Testis (tissue), 3 donors: Measurements from ENCODE around the gene NUDT1. TPM values are rescaled to one million over a fixed set of nuclear protein-coding genes. Genes with fewer than 3 reads are reported as not detected.

ENCODE experiments used
- DNase-seq: peaks from one replicate; pipeline ENCODE4 v3.0.0-alpha.2; 2019
- H3K27ac ChIP-seq, 2 donors: fragments of 200-600 bp; sonication (generic); one replicate each; pipeline ENCODE4 v1.5.1; 2019
- H3K27me3 ChIP-seq: fragments of 200-600 bp; sonication (generic); one replicate; pipeline ENCODE4 v1.5.1; 2019
- H3K36me3 ChIP-seq: fragments of 200-600 bp; sonication (generic); one replicate; pipeline ENCODE4 v1.5.1; 2017; ENCODE audit warnings: low read depth; ENCODE audit errors: missing control alignments
- H3K4me1 ChIP-seq: fragments of 200-600 bp; sonication (generic); one replicate; pipeline ENCODE4 v1.5.1; 2019
- H3K4me3 ChIP-seq, 2 donors: fragments of 200-600 bp; sonication (generic); one replicate each; pipeline ENCODE4 v1.5.1; 2017 to 2019
- H3K9me3 ChIP-seq: fragments of 200-600 bp; sonication (generic); one replicate; pipeline ENCODE4 v1.5.1; 2017
- POLR2A ChIP-seq: fragments of 450-650 bp; IDR thresholded peaks from one replicate; pipeline ENCODE4 v1.6.1; 2017; ENCODE audit warnings: antibody characterized with exemption, mild to moderate bottlenecking, moderate library complexity
- WGBS, 2 donors: methylation state at CpG; one replicate each; pipeline ENCODE4 v1.1.5; 2018; 5-methylcytosine and 5-hydroxymethylcytosine counted together
- intact Hi-C: fragments of 100-400 bp; cut with DNase I; formaldehyde crosslinking; loops from one replicate; pipeline ENCODE4 v1.15.1; 2023; ENCODE audit warnings: low total_unique reads
- polyA plus RNA-seq: library from polyadenylated mRNA; stranded (reverse); fragments of 350-450 nt; fragmentation: Illumina TruSeq; extraction: RNeasy Lipid Tissue Mini Kit (QIAGEN cat#74804); gene quantifications from one replicate; pipeline ENCODE4 v1.2.3, GENCODE V29; 2014; ENCODE audit warnings: low read depth, low replicate concordance; ENCODE audit not compliant: insufficient read depth
- total RNA-seq, 2 donors: library from RNA; depleted of rRNA; stranded (reverse); fragments of >200 nt; gene quantifications; one replicate each; pipeline ENCODE4 v1.2.3, GENCODE V29; 2016
- TF ChIP-seq, protein P1 (sequence below), 3 experiments: fragments of 450-650 bp in 2 of 3; fragments of 200-600 bp in 1 of 3; sonication (generic) in 1 of 3; IDR thresholded peaks; one replicate each; pipeline ENCODE4 v1.5.1; 2016 to 2019; ENCODE audit warnings: antibody characterized with exemption in 3 of 3, mild to moderate bottlenecking in 2 of 3, moderate library complexity in 1 of 3

NUDT1 gene
- total and polyA plus RNA-seq, 3 donors from 2014 or later, result 27.5 to 68.0 (median 39.4) TPM

DNA sequence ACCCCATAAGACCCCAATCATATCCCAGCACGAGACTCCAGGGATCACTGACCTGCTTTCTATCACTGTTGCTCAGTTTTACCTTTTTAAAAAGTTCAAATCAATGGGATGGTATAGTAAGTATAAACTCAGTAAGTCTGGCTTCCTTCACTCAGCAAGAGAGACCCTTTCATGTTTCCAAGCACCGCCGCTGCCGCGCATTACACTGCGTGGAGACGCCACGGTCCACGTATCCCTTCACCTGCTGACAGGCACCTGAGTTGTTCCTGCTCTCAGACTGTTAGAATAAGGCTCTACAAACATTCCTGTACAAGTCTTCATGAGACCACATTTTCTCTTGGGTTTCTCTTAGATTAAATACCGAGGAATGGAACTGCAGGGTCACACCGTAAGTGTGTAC lies 37.6 kb upstream of the NUDT1 start:
- 95 to 96% methylated on average over 11 of the region's 11 CpGs for WGBS, 2 donors
- no peaks in the 10 kb centered on the region for H3K9me3 ChIP-seq
- no peak for DNase-seq
- H3K36me3 ChIP-seq, result no peaks in the 10 kb centered on the region
- intact Hi-C loops, result no loop called here
- TF ChIP-seq, protein P1, sequence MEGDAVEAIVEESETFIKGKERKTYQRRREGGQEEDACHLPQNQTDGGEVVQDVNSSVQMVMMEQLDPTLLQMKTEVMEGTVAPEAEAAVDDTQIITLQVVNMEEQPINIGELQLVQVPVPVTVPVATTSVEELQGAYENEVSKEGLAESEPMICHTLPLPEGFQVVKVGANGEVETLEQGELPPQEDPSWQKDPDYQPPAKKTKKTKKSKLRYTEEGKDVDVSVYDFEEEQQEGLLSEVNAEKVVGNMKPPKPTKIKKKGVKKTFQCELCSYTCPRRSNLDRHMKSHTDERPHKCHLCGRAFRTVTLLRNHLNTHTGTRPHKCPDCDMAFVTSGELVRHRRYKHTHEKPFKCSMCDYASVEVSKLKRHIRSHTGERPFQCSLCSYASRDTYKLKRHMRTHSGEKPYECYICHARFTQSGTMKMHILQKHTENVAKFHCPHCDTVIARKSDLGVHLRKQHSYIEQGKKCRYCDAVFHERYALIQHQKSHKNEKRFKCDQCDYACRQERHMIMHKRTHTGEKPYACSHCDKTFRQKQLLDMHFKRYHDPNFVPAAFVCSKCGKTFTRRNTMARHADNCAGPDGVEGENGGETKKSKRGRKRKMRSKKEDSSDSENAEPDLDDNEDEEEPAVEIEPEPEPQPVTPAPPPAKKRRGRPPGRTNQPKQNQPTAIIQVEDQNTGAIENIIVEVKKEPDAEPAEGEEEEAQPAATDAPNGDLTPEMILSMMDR (IDR thresholded peaks at IDR 0.05), result no peak
- no peak for TF ChIP-seq POLR2A
- H3K27me3 ChIP-seq, result no peaks in the 10 kb centered on the region
- peaks cover 5% of the 10 kb centered on the region for H3K4me1 ChIP-seq
- H3K27ac ChIP-seq, result no peak overlapping the region
- H3K4me3 ChIP-seq, result no peak overlapping the region

DNA sequence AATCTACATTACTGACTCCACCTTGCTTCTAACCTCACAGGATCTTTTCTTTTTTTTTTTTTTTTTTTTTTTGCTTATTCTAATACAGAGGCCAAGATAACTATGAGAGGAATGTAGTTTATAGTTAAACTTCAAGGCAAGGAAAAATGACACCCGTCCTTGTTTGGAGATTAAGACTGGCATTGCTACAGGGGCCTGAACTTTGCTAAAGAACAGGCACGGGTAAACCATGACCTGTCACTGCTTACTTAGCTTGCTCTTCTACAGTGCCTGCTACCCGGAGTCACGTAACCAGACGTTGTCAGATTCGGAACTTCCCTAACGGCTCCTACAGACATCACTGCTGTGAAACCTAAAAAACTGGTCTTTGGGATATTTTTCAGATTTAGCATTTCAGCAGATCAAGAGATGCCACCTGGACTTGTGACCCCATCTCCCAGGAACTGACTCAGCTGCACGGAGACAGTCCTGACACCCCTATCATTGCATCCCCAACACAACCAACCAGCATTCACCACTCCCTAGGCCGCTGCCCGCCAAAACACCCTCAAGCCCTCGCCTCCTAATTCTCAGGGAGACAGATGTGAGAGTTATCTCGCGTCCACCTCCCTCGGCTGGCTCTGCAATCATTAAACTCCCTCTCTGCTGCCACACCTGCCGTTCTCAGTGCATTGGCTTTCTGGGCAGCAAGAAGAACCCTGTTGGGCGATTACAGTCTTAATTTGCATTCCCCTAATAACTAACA lies 36.8 kb upstream of the NUDT1 start:
- intact Hi-C loops, result no loop called here

GRCh38 chr7:2208712-2209111 lies 33.3 kb upstream of the NUDT1 start:
- no peak for TF ChIP-seq POLR2A
- TF ChIP-seq, protein P1 (IDR thresholded peaks at IDR 0.05), result no peak
- DNase-seq, result no peak
- H3K9me3 ChIP-seq, result no peaks in the 10 kb centered on the region
- H3K36me3 ChIP-seq, result no peaks in the 10 kb centered on the region
- 92 to 93% methylated on average over 16 of the region's 16 CpGs for WGBS, 2 donors
- no peaks in the 10 kb centered on the region for H3K27me3 ChIP-seq
- intact Hi-C loops, result no loop called here
- H3K4me1 ChIP-seq, result peaks cover 5% of the 10 kb centered on the region
- H3K27ac ChIP-seq, result no peak overlapping the region
- no peak overlapping the region for H3K4me3 ChIP-seq

More for the DNA sequence above, 36.8 kb upstream of the NUDT1 start:
- Histone ChIP-seq H3K36me3 (no peaks in the 10 kb centered on the region), H3K4me3 (no peak overlapping the region), H3K4me1 (peaks cover 5% of the 10 kb centered on the region), H3K27me3 (no peaks in the 10 kb centered on the region), H3K27ac (no peak overlapping the region), H3K9me3 (no peaks in the 10 kb centered on the region)
- WGBS, 2 donors, result 82 to 88% methylated on average over 16 of the region's 16 CpGs
- TF ChIP-seq POLR2A, result no peak
- TF ChIP-seq, protein P1 (IDR thresholded peaks at IDR 0.05), result no peak
- DNase-seq, result no peak

- Histone ChIP-seq H3K4me1 (no peaks in the 10 kb centered on the region), H3K9me3 (no peaks in the 10 kb centered on the region), H3K27me3 (no peaks in the 10 kb centered on the region), H3K36me3 (no peaks in the 10 kb centered on the region), H3K4me3 (no peak overlapping the region), H3K27ac (no peak overlapping the region)
- intact Hi-C loops, result no loop called here
- TF ChIP-seq, protein P1 (IDR thresholded peaks at IDR 0.05), result peak; percentile 65 to 73 (median 69)
- no peak for TF ChIP-seq POLR2A
- WGBS, 2 donors, result 67 to 69% methylated on average over 10 to 21 of the region's 21 CpGs
- peak; percentile 85 for DNase-seq
These were observed 32.7 kb upstream of the NUDT1 start for GRCh38 chr7:2209146-2209960.
